Smooth muscle cell (in vitro differentiated cells): ENCODE measurements around the gene DPEP3. TPM values are rescaled to one million over a fixed set of nuclear protein-coding genes. Genes with fewer than 3 reads are reported as not detected.
A peak's percentile ranks its signal among the peaks of the same experiment; 100 is the strongest.

ENCODE experiments used
- DNase-seq: peaks from one replicate; lab custom pipeline; 2025; ENCODE audit not compliant: unreplicated experiment; lab: John Stamatoyannopoulos, UW
- H2AFZ ChIP-seq: fragments of 200-600 bp; sonication (generic); 2 replicates; pipeline ENCODE4 v1.6.0; 2016; ENCODE audit warnings: antibody characterized with exemption, low read depth, mild to moderate bottlenecking
- H3F3A ChIP-seq: fragments of 200-600 bp; sonication (generic); 2 replicates; pipeline ENCODE4 v1.6.0; 2017; ENCODE audit warnings: antibody characterized with exemption, low read depth
- H3K27ac ChIP-seq: fragments of 200-600 bp; sonication (generic); 2 replicates; pipeline ENCODE4 v1.5.1; 2016; ENCODE audit warnings: low read depth, mild to moderate bottlenecking
- H3K27me3 ChIP-seq: fragments of 200-600 bp; sonication (generic); 2 replicates; pipeline ENCODE4 v1.6.1; 2016; ENCODE audit warnings: low read depth, mild to moderate bottlenecking
- H3K36me3 ChIP-seq: fragments of 200-600 bp; sonication (generic); 2 replicates; pipeline ENCODE4 v1.5.1; 2016; ENCODE audit warnings: low read depth
- H3K4me1 ChIP-seq: fragments of 200-600 bp; sonication (generic); 2 replicates; pipeline ENCODE4 v1.5.1; 2016; ENCODE audit warnings: low read depth
- H3K4me2 ChIP-seq: fragments of 200-600 bp; sonication (generic); 2 replicates; pipeline ENCODE4 v1.6.0; 2016; ENCODE audit warnings: mild to moderate bottlenecking
- H3K4me3 ChIP-seq: fragments of 200-600 bp; sonication (generic); 2 replicates; pipeline ENCODE4 v1.5.1; 2016; ENCODE audit warnings: mild to moderate bottlenecking
- H3K79me2 ChIP-seq: fragments of 200-600 bp; sonication (generic); 2 replicates; pipeline ENCODE4 v1.6.0; 2016; ENCODE audit warnings: low read depth, mild to moderate bottlenecking
- H3K9ac ChIP-seq: fragments of 200-600 bp; sonication (generic); 2 replicates; pipeline ENCODE4 v1.6.0; 2016; ENCODE audit warnings: low read depth
- H3K9me3 ChIP-seq: fragments of 200-600 bp; sonication (generic); replicated peaks from 2 replicates; pipeline ENCODE4 v1.5.1; 2016; ENCODE audit warnings: low read depth
- H4K20me1 ChIP-seq: fragments of 200-600 bp; sonication (generic); 2 replicates; pipeline ENCODE4 v1.6.0; 2016; ENCODE audit warnings: low read depth
- CTCF ChIP-seq: fragments of 200-600 bp; sonication (generic); IDR thresholded peaks from 2 replicates; pipeline ENCODE4 v1.5.1; 2017; ENCODE audit warnings: borderline replicate concordance, mild to moderate bottlenecking, antibody characterized with exemption; ENCODE audit not compliant: insufficient read depth, poor library complexity, severe bottlenecking
- WGBS: methylation state at CpG from one replicate; pipeline ENCODE4 v1.1.7; 2016; ENCODE audit warnings: low lambda C conversion rate; 5-methylcytosine and 5-hydroxymethylcytosine counted together
- polyA plus RNA-seq: library from polyadenylated mRNA; unstranded; fragments of >200 nt; fragmentation: Nextera tagmentation; extraction: Ambion mirVana; gene quantifications from 2 replicates; pipeline ENCODE4 v1.2.1, GENCODE V29; 2016
- total RNA-seq: library from RNA; depleted of rRNA; stranded (reverse); fragments of >200 nt; gene quantifications from 2 replicates; pipeline ENCODE4 v1.2.3, GENCODE V29; 2014

The DPEP3 gene
- total and polyA plus RNA-seq, 2 experiments from 2014 or later = not detected

DNA sequence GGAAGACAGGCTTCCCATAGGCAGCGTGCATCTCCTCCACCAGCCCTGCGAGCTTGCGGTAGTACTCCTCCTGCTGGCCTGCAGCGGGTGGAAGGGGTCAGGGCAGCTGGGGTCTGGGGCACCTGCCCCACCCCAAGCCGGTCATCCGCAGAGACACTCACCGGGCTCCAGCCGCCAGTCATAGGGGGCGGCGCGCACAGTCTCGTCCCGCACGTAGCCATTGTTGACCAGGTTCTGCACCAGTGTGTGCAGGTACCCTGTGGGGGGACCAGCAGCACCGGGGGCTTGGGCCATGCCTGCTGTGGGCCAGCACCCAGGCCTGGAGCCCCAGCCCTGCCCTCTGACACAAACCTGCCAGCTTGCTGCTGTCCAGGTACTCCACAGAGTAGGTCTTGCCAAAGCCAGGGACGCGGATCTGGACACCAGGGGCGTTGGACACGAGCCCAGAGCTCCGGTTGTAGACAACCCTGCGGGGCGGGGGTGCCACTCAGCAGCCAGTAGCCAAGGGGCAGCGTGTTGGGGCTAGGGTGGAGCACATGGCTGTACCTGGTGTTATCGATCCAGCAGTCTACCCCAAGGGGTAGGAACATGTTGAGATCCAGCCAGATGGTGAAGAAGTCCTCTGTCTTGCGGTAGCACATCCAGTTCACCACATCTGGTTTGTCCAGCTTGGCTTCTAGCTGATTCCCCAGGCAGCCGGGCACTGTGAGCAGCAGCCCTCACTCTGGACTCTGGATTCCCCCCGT, 37.6 kb downstream of the DPEP3 start:
- Histone ChIP-seq H3K27ac (no peak overlapping the region), H3F3A (peaks cover 20% of the 10 kb centered on the region), H3K79me2 (no peaks in the 10 kb centered on the region), H3K9me3 (no peaks in the 10 kb centered on the region), H3K9ac (no peak overlapping the region), H3K27me3 (no peaks in the 10 kb centered on the region), H3K4me2 (no peak overlapping the region), H3K4me1 (no peaks in the 10 kb centered on the region), H3K4me3 (no peak overlapping the region), H2AFZ (no peak overlapping the region), H3K36me3 (no peaks in the 10 kb centered on the region), H4K20me1 (peaks cover 88% of the 10 kb centered on the region)
- no peak for DNase-seq
- WGBS = 95% methylated on average over 24 of the region's 27 CpGs
- TF ChIP-seq CTCF = no peak

DNA sequence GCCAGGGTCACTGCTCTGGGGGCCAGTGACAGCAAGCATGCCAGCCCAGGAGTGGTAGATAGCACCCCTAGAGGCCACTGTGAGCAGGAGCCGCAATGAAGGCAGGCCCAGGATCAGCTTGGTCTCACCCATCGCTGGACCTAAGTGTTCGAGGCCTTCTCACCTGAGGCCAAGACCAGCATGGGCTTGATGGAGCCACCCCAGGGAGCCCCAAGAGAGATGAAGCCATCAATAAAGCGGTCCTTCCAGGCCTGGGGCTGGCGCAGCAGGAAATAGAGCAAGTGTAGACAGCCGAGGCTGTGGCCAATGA, 38.1 kb downstream of the DPEP3 start:
- peak; percentile 46 for TF ChIP-seq CTCF
- no peak overlapping the region for H3K27ac ChIP-seq
- no peak overlapping the region for H3K4me2 ChIP-seq
- H2AFZ ChIP-seq = no peak overlapping the region
- H3K4me1 ChIP-seq = peaks cover under 1% of the 10 kb centered on the region
- H3F3A ChIP-seq = peaks cover 20% of the 10 kb centered on the region
- no peak for DNase-seq
- peaks cover 83% of the 10 kb centered on the region for H4K20me1 ChIP-seq
- no peak overlapping the region for H3K9ac ChIP-seq
- H3K36me3 ChIP-seq = no peaks in the 10 kb centered on the region
- H3K27me3 ChIP-seq = no peaks in the 10 kb centered on the region
- no peaks in the 10 kb centered on the region for H3K79me2 ChIP-seq
- WGBS = 86% methylated on average over 6 of the region's 6 CpGs
- no peak overlapping the region for H3K4me3 ChIP-seq
- H3K9me3 ChIP-seq = no peaks in the 10 kb centered on the region

DNA sequence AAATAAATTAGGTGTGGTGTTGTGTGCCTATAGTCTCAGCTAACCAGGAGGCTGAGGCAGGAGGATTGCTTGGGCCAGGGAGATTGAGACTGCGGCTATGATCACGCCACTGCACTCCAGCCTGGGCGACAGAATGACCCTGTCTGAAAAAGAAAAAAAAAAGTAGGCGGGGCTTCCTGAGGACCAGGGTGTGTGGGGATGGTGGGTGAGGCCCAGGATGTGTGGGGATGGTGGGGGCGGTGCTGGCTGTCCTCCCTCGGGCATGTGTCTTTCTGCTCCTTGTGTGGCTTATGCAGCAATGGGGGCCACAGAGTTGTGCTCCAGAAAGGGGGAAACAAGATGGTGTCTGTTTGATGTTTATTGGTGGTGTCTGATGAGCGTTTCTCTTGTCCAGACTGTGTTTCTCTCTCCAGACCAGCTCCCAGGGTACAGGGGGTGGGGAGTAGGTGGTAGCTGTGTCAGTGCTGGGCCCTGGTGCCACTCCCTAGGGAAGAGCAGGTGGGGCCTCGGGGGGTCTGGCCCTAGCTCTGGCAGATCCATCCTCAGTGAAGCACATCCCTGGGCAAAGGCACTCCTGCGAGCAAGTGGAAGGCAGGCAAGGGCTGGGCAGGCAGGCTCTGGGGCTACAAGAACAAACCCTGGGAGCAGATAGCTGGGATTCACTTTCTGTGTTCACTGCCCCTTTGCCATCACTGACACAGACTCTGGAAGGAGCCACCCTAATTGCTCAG, 38.7 kb downstream of the DPEP3 start:
- DNase-seq = no peak
- H3K27me3 ChIP-seq = no peaks in the 10 kb centered on the region
- peaks cover 4% of the 10 kb centered on the region for H3K4me1 ChIP-seq
- H3K27ac ChIP-seq = no peak overlapping the region
- H3K9me3 ChIP-seq = no peaks in the 10 kb centered on the region
- H3K36me3 ChIP-seq = no peaks in the 10 kb centered on the region
- no peak for TF ChIP-seq CTCF
- peaks cover 77% of the 10 kb centered on the region for H4K20me1 ChIP-seq
- WGBS = 93% methylated on average over 9 of the region's 9 CpGs
- no peak overlapping the region for H3K4me3 ChIP-seq
- H3K4me2 ChIP-seq = no peak overlapping the region
- no peak overlapping the region for H3K9ac ChIP-seq
- H3K79me2 ChIP-seq = no peaks in the 10 kb centered on the region
- H2AFZ ChIP-seq = no peak overlapping the region
- H3F3A ChIP-seq = peaks cover 20% of the 10 kb centered on the region
